Right lobe of liver (tissue), 4 donors: ENCODE results near the gene GID8.

Experiments
- CTCF ChIP-seq, 4 donors: fragments of 200-600 bp in 3 of 4; fragments of 450-650 bp in 1 of 4; IDR thresholded peaks; one replicate each; pipeline versions ENCODE4 v1.5.1 to v1.8.0; 2016 to 2022; ENCODE audit warnings: antibody characterized with exemption in 4 of 4, mild to moderate bottlenecking in 2 of 4
- POLR2A ChIP-seq: fragments of 450-650 bp; IDR thresholded peaks from one replicate; pipeline ENCODE4 v1.6.1; 2017; ENCODE audit warnings: antibody characterized with exemption, mild to moderate bottlenecking
- donor health status: DM: no; HTN: no; CAD: no.
- donor health status: DM: no; HTN: no; CAD: no.
- donor health status: DM: no; HTN: yes; CAD: no.

- no peak for TF ChIP-seq CTCF (IDR thresholded peaks at IDR 0.05)
- no peak for TF ChIP-seq POLR2A
Observed at GRCh38 chr20:62931464-62931863, 6.5 kb upstream of the GID8 start.
